A549 (cell line): ENCODE measurements around the gene VWCE. TPM values are rescaled to one million over a fixed set of nuclear protein-coding genes. Genes with fewer than 3 reads are reported as not detected.

Source experiments
- ATAC-seq, 2 experiments: fragments of 200-7000 bp in 1 of 2; fragments of >200 bp in 1 of 2; cut with Nextera tagmentation in 1 of 2; cut with Tn5 transposase in 1 of 2; 3 replicates each; pipeline versions ENCODE4 v1.8.0 to v1.9.1; 2018 to 2020; ENCODE audit warnings: mild to moderate bottlenecking in 1 of 2, moderate library complexity in 1 of 2
- CTCF ChIA-PET: fragments of 300-600 bp; sonication (Branson Sonifier 250); formaldehyde crosslinking; extraction: SDS; loops from one replicate; lab custom pipeline; 2021; ENCODE audit warnings: antibody characterized with exemption, inconsistent platforms; lab: Yijun Ruan, JAX
- POLR2A ChIA-PET: fragments of 350-600 bp; formaldehyde crosslinking; extraction: SDS; loops from one replicate; lab custom pipeline; 2021; ENCODE audit warnings: antibody characterized with exemption, inconsistent platforms; lab: Yijun Ruan, JAX
- DNase-seq, 2 experiments: peaks; one replicate each; pipeline versions ENCODE4 v3.0.0 to v3.0.0-alpha.2; 2011 to 2016; ENCODE audit warnings: low read depth in 1 of 2, low spot score in 1 of 2
- FAIRE-seq: peaks from 2 replicates; lab custom pipeline; 2011; peaks lifted over from hg19 to GRCh38; lab: Jason Lieb, UNC
- H3K27ac ChIP-seq, 2 experiments: fragments of >200 bp; sonication (Bioruptor Twin); formaldehyde crosslinking; 3 replicates each; pipeline ENCODE4 v1.5.1; 2016 to 2017
- H3K4me1 ChIP-seq: fragments of >200 bp; sonication (Bioruptor Twin); formaldehyde crosslinking; 3 replicates; pipeline ENCODE4 v1.6.1; 2016
- H3K4me2 ChIP-seq: fragments of >200 bp; sonication (Bioruptor Twin); formaldehyde crosslinking; 3 replicates; pipeline ENCODE4 v1.6.1; 2016
- H3K4me3 ChIP-seq: fragments of >200 bp; sonication (Bioruptor Twin); formaldehyde crosslinking; 3 replicates; pipeline ENCODE4 v1.5.1; 2016
- H3K9me3 ChIP-seq: fragments of >200 bp; sonication (Bioruptor Twin); formaldehyde crosslinking; 3 replicates; pipeline ENCODE4 v1.6.1; 2016
- BHLHE40 ChIP-seq: IDR thresholded peaks from 2 replicates; pipeline ENCODE4 v1.6.1; 2012; ENCODE audit warnings: low read depth, low read length, inconsistent platforms
- CEBPB ChIP-seq, 2 experiments: fragments of >200 bp in 1 of 2; sonication (Bioruptor Twin) in 1 of 2; formaldehyde crosslinking in 1 of 2; IDR thresholded peaks; 2 replicates each; pipeline ENCODE4 v1.6.1; 2012 to 2016
- CHD2 ChIP-seq: fragments of 150-350 bp; IDR thresholded peaks from 2 replicates; pipeline ENCODE4 v1.6.1; 2014; ENCODE audit warnings: low read length; ENCODE audit not compliant: partially characterized antibody
- CHD4 ChIP-seq: fragments of 200-600 bp; sonication (generic); IDR thresholded peaks from 2 replicates; pipeline ENCODE4 v1.6.1; 2016; ENCODE audit warnings: antibody characterized with exemption, mild to moderate bottlenecking, borderline replicate concordance
- EHF ChIP-seq: fragments of 250-450 bp; sonication (Bioruptor Pico); IDR thresholded peaks from 2 replicates; pipeline ENCODE4 v1.5.0; 2020; ENCODE audit warnings: mild to moderate bottlenecking
- EP300 ChIP-seq, 2 experiments: fragments of >200 bp; sonication (Bioruptor Twin); formaldehyde crosslinking; IDR thresholded peaks; 2 replicates in 1 of 2; 3 replicates in 1 of 2; pipeline ENCODE4 v1.6.1; 2016 to 2017
- ESRRA ChIP-seq: fragments of 150-350 bp; IDR thresholded peaks from 2 replicates; pipeline ENCODE4 v1.6.1; 2014; ENCODE audit warnings: mild to moderate bottlenecking, low read length, borderline replicate concordance
- FOXS1 ChIP-seq: fragments of 250-450 bp; sonication (Bioruptor Pico); IDR thresholded peaks from 2 replicates; pipeline ENCODE4 v1.5.0; 2020; ENCODE audit warnings: mild to moderate bottlenecking, moderate library complexity
- GATA3 ChIP-seq: IDR thresholded peaks from 2 replicates; pipeline ENCODE4 v1.6.1; 2012; ENCODE audit warnings: borderline replicate concordance
- HOXA7 ChIP-seq: fragments of 250-450 bp; sonication (Bioruptor Pico); IDR thresholded peaks from 2 replicates; pipeline ENCODE4 v1.5.0; 2020; ENCODE audit warnings: mild to moderate bottlenecking, moderate library complexity
- HOXB13 ChIP-seq: fragments of 250-450 bp; sonication (Bioruptor Pico); IDR thresholded peaks from 2 replicates; pipeline ENCODE4 v1.5.0; 2020; ENCODE audit warnings: low read depth, mild to moderate bottlenecking, moderate library complexity
- JUNB ChIP-seq: fragments of >200 bp; sonication (Bioruptor Twin); formaldehyde crosslinking; IDR thresholded peaks from 2 replicates; pipeline ENCODE4 v1.6.1; 2016
- KDM1A ChIP-seq: fragments of 200-600 bp; sonication (generic); IDR thresholded peaks from 2 replicates; pipeline ENCODE4 v1.6.1; 2016; ENCODE audit warnings: low read depth, mild to moderate bottlenecking
- MAFK ChIP-seq: fragments of 450-650 bp; IDR thresholded peaks from 2 replicates; pipeline ENCODE4 v1.6.1; 2014; ENCODE audit not compliant: partially characterized antibody
- MYC ChIP-seq: IDR thresholded peaks from 2 replicates; pipeline ENCODE4 v1.6.1; 2012; ENCODE audit warnings: mild to moderate bottlenecking, inconsistent platforms, low read length, improper control_type of control experiment, borderline replicate concordance
- POLR2A ChIP-seq: IDR thresholded peaks from 2 replicates; pipeline ENCODE4 v1.6.1; 2012; ENCODE audit warnings: mild to moderate bottlenecking, low read length
- POLR2AphosphoS2 ChIP-seq: conservative IDR thresholded peaks from 2 replicates; pipeline ENCODE4 v1.6.1; 2012; ENCODE audit warnings: low read length, improper control_type of control experiment, inconsistent platforms
- RARB ChIP-seq: fragments of 250-450 bp; sonication (Bioruptor Pico); IDR thresholded peaks from 2 replicates; pipeline ENCODE4 v1.8.0; 2021; ENCODE audit warnings: mild to moderate bottlenecking, moderate library complexity
- RCOR1 ChIP-seq: fragments of 150-350 bp; IDR thresholded peaks from 2 replicates; pipeline ENCODE4 v1.6.1; 2014; ENCODE audit warnings: antibody characterized with exemption, low read length, low read depth
- RNF2 ChIP-seq: fragments of 200-600 bp; sonication (generic); IDR thresholded peaks from 2 replicates; pipeline ENCODE4 v1.6.1; 2016; ENCODE audit warnings: low read depth, mild to moderate bottlenecking, antibody characterized with exemption, moderate library complexity, borderline replicate concordance
- SMC3 ChIP-seq: fragments of >200 bp; sonication (Bioruptor Twin); formaldehyde crosslinking; IDR thresholded peaks from 3 replicates; pipeline ENCODE4 v1.6.1; 2018; ENCODE audit warnings: inconsistent platforms
- ZFP36 ChIP-seq: fragments of 450-650 bp; IDR thresholded peaks from 2 replicates; pipeline ENCODE4 v1.6.1; 2014; ENCODE audit warnings: borderline replicate concordance; ENCODE audit not compliant: partially characterized antibody
- ZNF302 ChIP-seq: fragments of 250-450 bp; sonication (Bioruptor Pico); IDR thresholded peaks from 2 replicates; pipeline ENCODE4 v1.9.0; 2021; ENCODE audit warnings: inconsistent platforms, mild to moderate bottlenecking, moderate library complexity
- WGBS: methylation state at CpG from one replicate; pipeline ENCODE4 v1.1.6; 2017; ENCODE audit errors: missing lambda C conversion rate; 5-methylcytosine and 5-hydroxymethylcytosine counted together
- polyA plus RNA-seq, 4 experiments: library from polyadenylated mRNA; depleted of rRNA in 3 of 4; stranded (reverse); fragments of >200 nt; fragmentation: RNase III in 1 of 4; extraction: RNeasy Plus Mini Kit Qiagen cat#74134 plus additional on column Dnase treatment in 1 of 4; gene quantifications; 2 replicates in 3 of 4; 3 replicates in 1 of 4; pipeline ENCODE4 v1.2.3, GENCODE V29; 2011 to 2017
- TF ChIP-seq, protein P1 (sequence below): fragments of 150-350 bp; IDR thresholded peaks from 2 replicates; pipeline ENCODE4 v1.6.1; 2014; ENCODE audit warnings: low read depth, mild to moderate bottlenecking, low read length
- TF ChIP-seq, protein P2 (sequence below): fragments of >200 bp; sonication (Bioruptor Twin); formaldehyde crosslinking; IDR thresholded peaks from 3 replicates; pipeline ENCODE4 v1.6.1; 2016
- TF ChIP-seq, protein P3 (sequence below): IDR thresholded peaks from 2 replicates; pipeline ENCODE4 v1.6.1; 2012
- TF ChIP-seq, protein P4 (sequence below): IDR thresholded peaks from 2 replicates; pipeline ENCODE4 v1.6.1; 2012; ENCODE audit warnings: low read depth, borderline replicate concordance

VWCE gene
- polyA plus RNA-seq, 2 of the 4 experiments (the other 2 are of a cell fraction) = 0.45 to 0.65 TPM

DNA sequence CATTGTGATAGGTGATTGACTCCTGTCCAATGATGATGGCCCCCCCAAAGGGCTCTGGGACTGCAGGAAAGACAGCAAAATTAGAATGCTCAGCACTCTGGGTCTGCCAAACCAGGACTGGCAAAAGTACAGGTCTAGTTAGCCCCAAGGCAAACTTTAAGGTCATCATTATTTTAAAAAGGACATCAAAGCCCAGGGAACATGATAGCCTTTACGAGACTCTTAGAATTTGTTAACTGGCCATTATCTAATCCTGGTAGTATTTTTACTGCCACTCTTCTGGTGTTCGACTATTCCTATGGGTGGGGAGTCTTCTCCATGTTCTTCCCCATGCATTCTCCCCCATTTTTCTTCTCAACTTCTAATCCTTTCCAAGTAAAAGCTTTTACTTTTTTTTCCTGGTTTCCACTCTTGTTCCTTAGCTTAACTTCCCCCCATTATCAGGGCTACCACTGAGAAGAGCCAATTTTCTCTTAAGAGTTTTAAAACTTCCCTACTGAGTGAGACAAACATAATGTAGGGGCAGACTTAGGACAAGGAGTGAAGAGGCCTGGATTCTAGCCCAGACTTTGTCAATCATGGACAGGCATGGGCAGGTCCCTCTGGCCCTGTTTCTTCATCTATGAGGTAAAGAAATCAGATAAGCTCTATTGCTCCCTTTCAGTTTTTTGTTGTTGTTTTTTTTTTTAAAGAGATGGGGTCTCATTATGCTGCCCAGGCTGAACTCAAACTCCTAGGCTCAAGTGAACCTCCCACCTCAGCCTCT, 30.7 kb upstream of the VWCE start:
- Histone ChIP-seq H3K4me1 (peaks cover 3% of the 10 kb centered on the region; the same call in 2 of the 3 replicates), H3K27ac (no peak overlapping the region), H3K4me3 (no peak overlapping the region), H3K9me3 (no peaks in the 10 kb centered on the region), H3K4me2 (no peak overlapping the region)
- FAIRE-seq (no peak), ATAC-seq (no peak), DNase-seq (no peak)
- 94% methylated on average over 2 of the region's 2 CpGs for WGBS
- ChIA-PET POLR2A (no interaction called here), CTCF (interaction anchor here (0.9 to 3.7 kb wide), 4 partner anchors 11 to 60 kb away, joined by 3 to 19 read pairs (median 4); partner anchors contain the start of gene VWCE)
- TF ChIP-seq EP300 (IDR thresholded peaks at IDR 0.05) = no peak

DNA sequence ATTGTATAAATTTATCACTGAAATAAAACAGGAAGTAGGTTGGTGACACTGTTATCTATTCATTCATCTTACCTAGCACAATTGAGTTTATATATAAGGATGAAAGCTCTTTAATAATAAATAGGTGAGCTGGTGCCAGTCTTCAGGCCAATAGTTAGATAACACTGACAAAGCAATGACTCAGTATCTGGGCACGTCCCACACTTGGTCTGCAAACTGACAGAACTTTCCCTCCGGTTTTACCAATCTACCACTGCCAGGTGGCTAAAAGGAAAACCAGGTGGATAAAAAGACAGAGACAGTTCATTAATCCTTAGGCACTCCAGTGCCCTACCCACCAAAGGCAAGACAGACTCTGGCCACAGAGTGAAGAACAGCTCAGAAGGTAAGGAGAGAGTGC, 20.1 kb upstream of the VWCE start:
- ATAC-seq (no peak), DNase-seq (no peak), FAIRE-seq (no peak)
- POLR2A ChIA-PET = no interaction called here
- no peak overlapping the region for H3K4me3 ChIP-seq
- no peak overlapping the region for H3K4me2 ChIP-seq
- CTCF ChIA-PET = interaction anchor here (2.5 kb wide), 1 partner anchor 21 kb away, joined by 10 read pairs; no protein-coding TSS in a partner anchor
- H3K27ac ChIP-seq = no peak overlapping the region
- H3K9me3 ChIP-seq = no peaks in the 10 kb centered on the region
- TF ChIP-seq RCOR1 (no peak), RNF2 (no peak), ZNF302 (CRISPR knock-in tag) (no peak), JUNB (no peak), GATA3 (no peak), RARB (CRISPR knock-in tag) (no peak), HOXA7 (CRISPR knock-in tag) (no peak), MAFK (no peak), ZFP36 (no peak), CHD4 (no peak), KDM1A (no peak), BHLHE40 (no peak), FOXS1 (CRISPR knock-in tag) (no peak), EHF (CRISPR knock-in tag) (no peak), ESRRA (no peak)
- TF ChIP-seq, protein P1, sequence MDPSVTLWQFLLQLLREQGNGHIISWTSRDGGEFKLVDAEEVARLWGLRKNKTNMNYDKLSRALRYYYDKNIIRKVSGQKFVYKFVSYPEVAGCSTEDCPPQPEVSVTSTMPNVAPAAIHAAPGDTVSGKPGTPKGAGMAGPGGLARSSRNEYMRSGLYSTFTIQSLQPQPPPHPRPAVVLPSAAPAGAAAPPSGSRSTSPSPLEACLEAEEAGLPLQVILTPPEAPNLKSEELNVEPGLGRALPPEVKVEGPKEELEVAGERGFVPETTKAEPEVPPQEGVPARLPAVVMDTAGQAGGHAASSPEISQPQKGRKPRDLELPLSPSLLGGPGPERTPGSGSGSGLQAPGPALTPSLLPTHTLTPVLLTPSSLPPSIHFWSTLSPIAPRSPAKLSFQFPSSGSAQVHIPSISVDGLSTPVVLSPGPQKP = no peak
- TF ChIP-seq, protein P2, sequence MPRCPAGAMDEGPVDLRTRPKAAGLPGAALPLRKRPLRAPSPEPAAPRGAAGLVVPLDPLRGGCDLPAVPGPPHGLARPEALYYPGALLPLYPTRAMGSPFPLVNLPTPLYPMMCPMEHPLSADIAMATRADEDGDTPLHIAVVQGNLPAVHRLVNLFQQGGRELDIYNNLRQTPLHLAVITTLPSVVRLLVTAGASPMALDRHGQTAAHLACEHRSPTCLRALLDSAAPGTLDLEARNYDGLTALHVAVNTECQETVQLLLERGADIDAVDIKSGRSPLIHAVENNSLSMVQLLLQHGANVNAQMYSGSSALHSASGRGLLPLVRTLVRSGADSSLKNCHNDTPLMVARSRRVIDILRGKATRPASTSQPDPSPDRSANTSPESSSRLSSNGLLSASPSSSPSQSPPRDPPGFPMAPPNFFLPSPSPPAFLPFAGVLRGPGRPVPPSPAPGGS = no peak
- TF ChIP-seq, protein P3, sequence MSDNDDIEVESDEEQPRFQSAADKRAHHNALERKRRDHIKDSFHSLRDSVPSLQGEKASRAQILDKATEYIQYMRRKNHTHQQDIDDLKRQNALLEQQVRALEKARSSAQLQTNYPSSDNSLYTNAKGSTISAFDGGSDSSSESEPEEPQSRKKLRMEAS = no peak
- TF ChIP-seq, protein P4, sequence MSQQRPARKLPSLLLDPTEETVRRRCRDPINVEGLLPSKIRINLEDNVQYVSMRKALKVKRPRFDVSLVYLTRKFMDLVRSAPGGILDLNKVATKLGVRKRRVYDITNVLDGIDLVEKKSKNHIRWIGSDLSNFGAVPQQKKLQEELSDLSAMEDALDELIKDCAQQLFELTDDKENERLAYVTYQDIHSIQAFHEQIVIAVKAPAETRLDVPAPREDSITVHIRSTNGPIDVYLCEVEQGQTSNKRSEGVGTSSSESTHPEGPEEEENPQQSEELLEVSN = no peak
- WGBS = 95% methylated on average over 2 of the region's 2 CpGs
- no peaks in the 10 kb centered on the region for H3K4me1 ChIP-seq

DNA sequence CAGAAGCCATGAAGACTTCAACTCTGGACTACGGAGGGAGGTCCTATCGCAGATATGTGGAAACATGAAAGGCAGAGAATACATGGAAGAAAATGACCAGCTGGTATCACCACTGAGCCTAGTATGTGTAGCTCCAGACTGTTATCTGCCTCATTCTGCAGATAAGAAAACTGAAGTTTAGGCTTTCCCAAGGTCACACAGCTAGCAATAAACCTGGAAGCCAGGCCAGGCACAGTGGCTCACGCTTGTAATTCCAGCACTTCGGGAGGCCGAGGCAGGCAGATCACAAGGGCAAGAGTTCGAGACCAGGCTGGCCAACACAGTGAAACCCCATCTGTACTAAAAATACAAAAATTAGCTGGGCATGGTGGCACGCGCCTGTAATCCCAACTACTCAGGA, 15.6 kb upstream of the VWCE start:
- Histone ChIP-seq H3K4me3 (no peak overlapping the region), H3K9me3 (no peaks in the 10 kb centered on the region), H3K27ac (no peak overlapping the region), H3K4me2 (no peak overlapping the region), H3K4me1 (no peaks in the 10 kb centered on the region)
- ChIA-PET CTCF (interaction anchor here (1.0 to 4.5 kb wide), 8 partner anchors 9 to 74 kb away, joined by 3 to 21 read pairs (median 6); no protein-coding TSS in a partner anchor), POLR2A (no interaction called here)
- no peak for TF ChIP-seq CHD2
- TF ChIP-seq SMC3 = no peak
- no peak for TF ChIP-seq RARB (CRISPR knock-in tag)
- no peak for TF ChIP-seq MYC
- no peak for TF ChIP-seq POLR2AphosphoS2
- TF ChIP-seq POLR2A = no peak
- TF ChIP-seq ESRRA = no peak
- TF ChIP-seq HOXB13 (CRISPR knock-in tag) = no peak
- no peak for TF ChIP-seq CEBPB (IDR thresholded peaks at IDR 0.05)
- DNase-seq (no peak), ATAC-seq (no peak), FAIRE-seq (no peak)
- 93% methylated on average over 8 of the region's 8 CpGs for WGBS
